ENCODE measurements around the gene PPP1R3F.
A peak's percentile ranks its signal among the peaks of the same experiment; 100 is the strongest.

The PPP1R3F gene

GRCh38 chrX:49262603-49263002 is 7.0 kb upstream of the PPP1R3F start:
- H3K4me3 ChIP-seq (ENCODE audit: low read length) = no peak overlapping the region
- no peak for TF ChIP-seq CTCF (IDR thresholded peaks at IDR 0.05; ENCODE audit: insufficient read depth, low read depth, low read length, missing control alignments)
- DNase-seq (ENCODE audit: low read depth) = no peak

- DNase-seq (ENCODE audit: low read depth) = no peak
- H3K4me3 ChIP-seq (ENCODE audit: low read length) = no peak overlapping the region
- TF ChIP-seq CTCF (IDR thresholded peaks at IDR 0.05; ENCODE audit: insufficient read depth, low read depth, low read length, missing control alignments) = no peak
These were observed 6.0 kb upstream of the PPP1R3F start for GRCh38 chrX:49263631-49264030.

- no peak for DNase-seq (ENCODE audit: low read depth)
- no peak within 1 kb of the TSS for H3K4me3 ChIP-seq (ENCODE audit: low read length)
- no peak for TF ChIP-seq CTCF (IDR thresholded peaks at IDR 0.05; ENCODE audit: insufficient read depth, low read depth, low read length, missing control alignments)
These were observed 5.1 kb upstream of the PPP1R3F start, which contains the start of gene FOXP3 for GRCh38 chrX:49264460-49264859. Gene FOXP3, minus strand, starts transcription at chrX:49264710. Its CDS starts 6,205 bp downstream, at chrX:49258505.

GRCh38 chrX:49266523-49267445 is 2.8 kb upstream of the PPP1R3F start:
- no peak overlapping the region for H3K4me3 ChIP-seq (ENCODE audit: low read length)
- no peak for DNase-seq (ENCODE audit: low read depth)
- no peak for TF ChIP-seq CTCF (IDR thresholded peaks at IDR 0.05; ENCODE audit: insufficient read depth, low read depth, low read length, missing control alignments)

GRCh38 chrX:49268702-49269009 is 937 bp upstream of the PPP1R3F start:
- peak overlapping the region; percentile 60 for H3K4me3 ChIP-seq (ENCODE audit: low read length)
- no peak for TF ChIP-seq CTCF (IDR thresholded peaks at IDR 0.05; ENCODE audit: insufficient read depth, low read depth, low read length, missing control alignments)
- DNase-seq (ENCODE audit: low read depth) = no peak

GRCh38 chrX:49269010-49269766 is 405 bp upstream of the PPP1R3F start:
- no peak for TF ChIP-seq CTCF (IDR thresholded peaks at IDR 0.05; ENCODE audit: insufficient read depth, low read depth, low read length, missing control alignments)
- peak overlapping the region; percentile 60 for H3K4me3 ChIP-seq (ENCODE audit: low read length)
- peak; percentile 97 for DNase-seq (ENCODE audit: low read depth)
